GM12892 (cell line): ENCODE measurements around the gene OSR1.

Source experiments
- DNase-seq: peaks from one replicate; pipeline ENCODE4 v3.0.0; 2011; ENCODE audit not compliant: insufficient read length
- FAIRE-seq: peaks from 2 replicates; lab custom pipeline; 2011; peaks lifted over from hg19 to GRCh38; lab: Jason Lieb, UNC
- POLR2A ChIP-seq: IDR thresholded peaks from 2 replicates; pipeline ENCODE4 v1.6.1; 2011; ENCODE audit warnings: low read depth, low read length, control low read depth
- POLR2AphosphoS5 ChIP-seq: IDR thresholded peaks from 2 replicates; pipeline ENCODE4 v1.6.1; 2011; ENCODE audit warnings: low read depth, low read length, control low read depth
- TAF1 ChIP-seq: IDR thresholded peaks from 2 replicates; pipeline ENCODE4 v1.6.1; 2011; ENCODE audit warnings: low read depth, mild to moderate bottlenecking, control low read depth, low read length, borderline replicate concordance

The OSR1 gene

DNA sequence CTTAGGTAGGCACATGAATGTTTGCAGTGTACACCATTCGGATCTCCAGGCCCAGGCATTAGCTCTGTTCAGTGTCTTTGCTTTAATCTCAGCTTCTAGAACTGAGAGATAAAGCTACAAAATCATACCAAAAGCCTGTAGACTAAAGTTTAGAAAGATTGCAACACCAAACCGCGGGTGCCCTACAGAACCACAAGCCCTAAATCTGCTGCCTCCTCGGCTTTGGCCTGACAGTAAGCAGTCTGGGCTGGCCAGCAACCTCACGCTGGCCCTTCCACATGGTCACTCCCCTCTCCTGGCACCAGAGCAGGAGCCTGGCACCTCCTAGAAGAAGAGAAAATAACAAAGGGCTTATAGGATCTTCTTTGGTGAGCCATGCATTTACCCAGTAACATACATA lies 8.9 kb upstream of the OSR1 start:
- FAIRE-seq (no peak), DNase-seq (no peak)

DNA sequence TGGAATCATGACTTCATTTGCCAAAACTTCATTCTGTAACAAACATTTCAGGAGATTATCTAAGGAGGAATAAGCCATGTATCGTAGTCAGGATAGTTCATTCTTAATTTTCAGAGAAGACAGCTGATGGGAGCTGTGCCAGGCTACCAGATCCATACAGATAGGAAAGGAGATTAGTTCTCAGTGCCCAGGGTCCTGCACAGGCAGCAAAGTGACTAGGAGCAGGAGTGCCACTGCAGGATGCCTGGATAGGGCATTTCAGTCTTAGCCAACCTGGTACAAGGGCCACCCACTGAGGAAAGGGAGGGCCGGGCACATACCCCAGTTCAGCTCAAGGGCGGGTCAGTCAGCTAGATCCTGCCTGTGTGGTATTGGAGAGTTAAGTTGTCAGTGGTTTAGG lies 6.7 kb upstream of the OSR1 start:
- FAIRE-seq = no peak
- TF ChIP-seq TAF1 (no peak), POLR2AphosphoS5 (no peak), POLR2A (no peak)
- no peak for DNase-seq

More for the DNA sequence above, 8.9 kb upstream of the OSR1 start:
- TF ChIP-seq POLR2AphosphoS5 (no peak), POLR2A (no peak), TAF1 (no peak)

DNA sequence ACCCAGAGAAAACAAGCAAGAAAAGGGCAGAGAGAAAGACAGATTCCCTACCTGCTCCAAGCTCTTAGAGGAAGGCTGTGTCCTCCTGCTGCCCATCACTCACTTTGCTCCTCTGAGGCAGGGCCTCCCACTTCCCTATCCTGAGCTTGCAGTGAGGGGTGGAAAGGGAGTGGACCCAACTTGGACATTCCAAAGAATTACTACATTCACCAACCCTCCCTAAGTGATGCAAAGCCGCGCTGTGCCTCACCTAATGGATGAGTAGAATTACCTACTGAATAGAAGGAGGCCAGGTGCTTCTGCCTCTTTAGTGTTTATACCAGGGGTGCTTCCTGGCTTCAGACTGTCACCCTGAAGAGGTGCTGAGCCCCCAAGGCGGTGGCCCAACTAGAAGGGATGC lies 5.6 kb upstream of the OSR1 start:
- TF ChIP-seq TAF1 = no peak
- TF ChIP-seq POLR2A = no peak
- no peak for TF ChIP-seq POLR2AphosphoS5
- DNase-seq (no peak), FAIRE-seq (no peak)

GRCh38 chr2:19363474-19363778 lies 5.0 kb upstream of the OSR1 start:
- DNase-seq (no peak), FAIRE-seq (no peak)
- TF ChIP-seq POLR2AphosphoS5 (no peak), POLR2A (no peak), TAF1 (no peak)

- no peak for DNase-seq
- FAIRE-seq = peak; percentile 73
- TF ChIP-seq TAF1 = no peak
- TF ChIP-seq POLR2A = no peak
- TF ChIP-seq POLR2AphosphoS5 = no peak
These were observed 4.5 kb upstream of the OSR1 start for GRCh38 chr2:19362755-19363473.

DNA sequence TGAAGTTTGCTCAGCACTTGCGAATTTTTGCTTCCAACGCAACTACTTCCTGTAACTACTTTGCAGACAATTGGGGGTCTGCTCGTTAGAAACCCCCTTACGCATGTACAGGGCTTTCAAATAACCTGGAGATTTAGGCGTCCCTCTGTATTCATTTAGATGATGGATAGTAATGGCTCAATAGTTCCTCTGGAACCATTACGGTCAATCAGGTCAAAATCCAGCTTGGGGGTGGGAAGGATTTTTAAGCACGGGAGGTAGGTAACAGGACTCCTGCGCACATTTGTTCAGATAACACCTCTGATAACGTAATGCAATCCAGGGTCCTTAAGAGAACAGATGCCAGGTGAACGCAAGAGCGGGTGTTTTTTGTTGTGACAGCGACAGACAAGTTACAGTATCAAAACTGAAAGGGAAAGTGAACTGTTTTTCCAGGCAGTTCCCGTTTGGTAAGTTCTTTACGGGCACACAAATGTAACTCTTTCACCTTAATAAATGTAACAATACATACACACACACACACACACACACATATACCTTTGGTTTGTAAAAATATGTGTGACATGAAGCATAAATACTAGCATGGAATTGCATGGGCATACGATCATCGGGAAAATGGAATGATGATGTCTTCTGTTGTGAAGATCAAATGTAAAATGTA lies 3.8 kb upstream of the OSR1 start:
- peak; percentile 24 for FAIRE-seq
- no peak for DNase-seq
- no peak for TF ChIP-seq POLR2AphosphoS5
- TF ChIP-seq TAF1 = no peak
- TF ChIP-seq POLR2A = no peak

- DNase-seq (no peak), FAIRE-seq (no peak)
- TF ChIP-seq POLR2AphosphoS5 (no peak), POLR2A (no peak), TAF1 (no peak)
These were observed 3.0 kb upstream of the OSR1 start for GRCh38 chr2:19361325-19361990.

DNA sequence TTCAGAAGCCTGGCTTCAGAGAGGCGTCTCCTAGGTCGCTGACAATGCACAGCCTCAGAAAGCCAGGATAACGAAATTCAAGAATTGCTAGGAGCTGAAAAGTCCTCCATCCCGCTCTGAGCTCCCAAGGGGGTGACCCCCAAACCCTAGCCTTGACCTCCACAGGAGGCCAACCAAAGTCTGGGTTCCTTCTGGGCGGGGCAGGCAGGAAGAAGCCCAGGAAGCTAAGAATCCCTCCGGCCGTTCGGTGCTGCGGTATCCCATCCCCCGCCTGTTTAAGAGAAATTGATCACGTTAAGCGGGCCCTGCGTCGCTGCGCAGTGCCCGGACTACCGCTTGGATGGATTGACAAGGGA lies 2.5 kb upstream of the OSR1 start:
- no peak for TF ChIP-seq POLR2AphosphoS5
- no peak for TF ChIP-seq TAF1
- FAIRE-seq (no peak), DNase-seq (no peak)

DNA sequence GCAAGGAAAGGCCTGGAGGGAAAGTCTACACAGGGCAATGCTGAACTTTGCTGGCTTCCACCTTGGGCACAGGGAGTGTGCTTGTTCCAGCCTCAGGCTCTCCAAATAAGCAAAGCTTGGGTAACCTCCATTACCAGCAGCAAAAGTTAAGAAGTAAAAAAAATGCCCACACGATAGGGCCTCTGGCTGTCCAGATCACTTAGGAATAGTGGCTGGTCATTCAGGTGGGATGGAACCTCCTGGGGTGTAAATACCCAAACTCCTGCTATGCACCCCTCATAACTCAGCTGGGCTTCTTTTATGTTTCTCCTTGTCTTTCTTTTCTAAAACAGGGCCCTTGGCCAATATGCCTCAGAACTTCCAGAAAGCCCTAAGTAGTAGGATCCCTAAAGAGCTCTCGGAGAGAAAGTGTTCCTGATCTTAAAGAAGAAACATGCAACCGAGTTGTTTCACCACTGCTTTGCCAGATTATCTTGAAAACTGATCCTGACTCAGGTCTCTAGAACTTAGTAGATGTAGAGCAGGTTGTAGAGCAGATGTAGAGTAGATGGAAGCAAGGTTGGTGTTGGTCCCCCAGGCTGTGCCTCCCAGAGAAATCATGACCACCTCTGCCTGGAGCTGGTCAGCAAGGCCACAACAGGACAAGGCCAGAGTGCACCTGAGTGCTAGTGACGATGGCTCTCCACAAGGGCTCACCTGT lies 2.0 kb upstream of the OSR1 start:
- no peak for FAIRE-seq
- DNase-seq = no peak
- no peak for TF ChIP-seq POLR2A
- no peak for TF ChIP-seq TAF1

- DNase-seq = no peak
- FAIRE-seq = no peak
- TF ChIP-seq POLR2AphosphoS5 = no peak
- TF ChIP-seq POLR2A = no peak
- TF ChIP-seq TAF1 = no peak
These were observed 1.0 kb upstream of the OSR1 start for GRCh38 chr2:19359456-19359855.

DNA sequence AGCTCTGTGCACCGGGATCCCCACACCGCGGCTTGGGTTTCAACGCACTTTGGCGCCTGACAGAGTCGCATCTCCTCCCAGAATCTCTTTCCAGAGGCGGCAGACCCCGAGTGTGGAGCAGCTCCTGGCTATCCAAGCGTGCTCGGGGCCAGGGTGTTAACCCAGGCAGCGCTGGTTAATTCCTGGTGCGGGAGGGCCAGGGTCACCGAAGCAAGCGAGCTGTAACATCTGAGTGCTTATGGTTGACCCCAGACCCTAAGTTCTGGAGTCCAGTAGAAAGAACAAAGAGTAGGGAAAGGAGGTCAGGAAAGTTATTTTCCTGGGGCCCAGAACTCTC lies 566 bp upstream of the OSR1 start:
- TF ChIP-seq POLR2AphosphoS5 (no peak), TAF1 (no peak), POLR2A (no peak)
- FAIRE-seq (no peak), DNase-seq (no peak)

DNA sequence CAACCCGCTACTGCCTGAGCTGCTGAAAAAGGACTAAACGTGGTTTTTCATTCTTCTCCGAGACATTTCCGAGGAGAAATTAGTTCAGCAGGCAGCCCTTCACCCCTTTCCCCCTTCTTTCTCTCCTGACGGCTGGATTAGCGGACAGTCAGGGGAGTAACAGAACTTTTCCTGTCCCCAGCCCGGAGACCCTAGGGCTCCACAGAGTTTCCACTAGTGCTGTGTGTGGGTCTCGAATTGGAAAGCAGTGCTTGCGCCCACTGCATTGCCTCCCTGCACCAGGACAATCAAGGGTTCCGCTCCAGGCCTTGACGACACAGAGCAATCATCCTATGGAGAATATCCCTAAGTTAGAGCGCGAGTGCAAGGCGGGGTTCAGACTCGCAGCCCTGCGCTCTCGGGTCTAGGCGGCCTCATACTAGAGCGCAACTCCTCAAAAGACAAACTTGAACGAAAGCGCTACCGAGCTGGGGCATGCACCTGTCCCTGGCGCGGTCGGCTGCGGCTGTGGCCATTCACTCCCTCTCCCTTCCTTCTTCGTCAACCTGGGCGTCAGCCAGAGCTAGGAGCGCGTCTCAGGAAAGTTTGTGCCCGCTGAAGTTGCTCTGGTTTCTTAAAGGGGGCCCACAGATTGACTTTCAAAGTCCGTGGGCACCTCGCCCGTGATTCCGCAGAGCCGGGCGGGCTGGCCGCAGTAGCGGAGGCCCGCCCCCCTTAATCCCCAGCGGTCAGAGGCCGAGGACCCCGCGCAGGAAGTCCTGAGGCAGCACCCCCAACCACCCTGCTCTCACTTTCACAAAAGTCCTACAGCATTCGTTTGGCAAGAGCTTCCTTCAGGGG lies 801 bp downstream of the OSR1 start:
- FAIRE-seq = no peak
- no peak for DNase-seq
- TF ChIP-seq POLR2A (no peak), POLR2AphosphoS5 (no peak), TAF1 (no peak)
